ENCODE data around the gene RXRB. TPM values are rescaled to one million over a fixed set of nuclear protein-coding genes. Genes with fewer than 3 reads are reported as not detected.

The RXRB gene
- total RNA-seq, 1 experiment from 2014 or later = 30.4 TPM

DNA sequence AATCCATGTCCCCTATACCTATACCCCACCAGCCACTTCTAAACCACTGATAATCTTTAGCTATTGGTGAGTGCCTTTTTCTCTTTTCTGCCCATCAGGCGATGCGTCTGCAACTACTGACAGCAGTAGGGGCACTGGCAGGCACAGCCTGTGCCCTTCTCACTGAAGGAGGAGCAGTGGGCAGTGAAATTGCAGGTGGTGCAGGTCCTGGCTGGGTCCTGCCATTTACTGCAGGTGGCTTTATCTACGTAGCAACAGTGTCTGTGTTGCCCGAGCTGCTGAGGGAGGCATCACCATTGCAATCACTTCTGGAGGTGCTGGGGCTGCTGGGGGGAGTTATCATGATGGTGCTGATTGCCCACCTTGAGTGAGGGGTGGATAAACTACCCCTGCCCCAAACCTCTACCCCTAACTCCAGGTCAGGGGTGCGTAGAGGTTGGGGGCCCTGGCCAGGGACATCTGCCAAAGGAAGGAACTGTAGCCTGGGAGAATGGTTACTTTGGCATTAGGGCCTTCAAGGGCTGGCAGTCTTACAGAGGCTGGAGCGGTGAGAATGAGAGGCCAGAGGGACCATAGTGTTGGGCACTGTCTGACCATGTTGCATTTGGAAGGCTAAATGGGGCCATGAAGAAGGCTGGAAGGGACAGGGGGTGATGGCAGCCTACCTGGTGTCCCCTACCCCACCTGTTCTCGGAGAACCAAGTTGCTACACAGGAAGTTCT lies 3.1 kb upstream of the RXRB start:
- Mint-ChIP-seq H3K36me3 (ENCODE audit: insufficient read depth, unreplicated experiment) (peaks cover 64% of the 10 kb centered on the region), H3K9me3 (ENCODE audit: unreplicated experiment) (no peaks in the 10 kb centered on the region), H3K4me3 (ENCODE audit: unreplicated experiment) (peak overlapping the region; percentile 90), H3K27ac (ENCODE audit: unreplicated experiment) (no peak overlapping the region), H3K4me1 (ENCODE audit: low read depth, unreplicated experiment) (peaks cover 38% of the 10 kb centered on the region), H3K27me3 (ENCODE audit: insufficient read depth, unreplicated experiment) (no peaks in the 10 kb centered on the region)
- Histone ChIP-seq H3K9me3 (no peaks in the 10 kb centered on the region), H3K36me3 (ENCODE audit: control insufficient read depth, insufficient read depth, low read length) (peaks cover 13% of the 10 kb centered on the region), H3K4me1 (peaks cover 22% of the 10 kb centered on the region), H3K4me3 (ENCODE audit: low read depth, low read length) (no peak overlapping the region), H3K27me3 (replicated peaks; ENCODE audit: control insufficient read depth, insufficient read depth, low read length) (no peaks in the 10 kb centered on the region)
- no TSS peak for BruUV-seq (replicated peaks)
- DNase-seq = no peak
- CTCF ChIA-PET = no interaction called here
- intact Hi-C loops (cut with micrococcal nuclease; ENCODE audit: unreplicated experiment) = no loop called here
- no peak for TF ChIP-seq CTCF (IDR thresholded peaks at IDR 0.05; ENCODE audit: insufficient read depth in 1 of 2, low read depth in 1 of 2, low read length in 1 of 2, severe bottlenecking in 1 of 2, unreplicated experiment in 1 of 2)
- POLR2A ChIA-PET = interaction anchor here (0.7 kb wide), 1 partner anchor 1702 kb away, joined by 3 read pairs; no protein-coding TSS in a partner anchor

DNA sequence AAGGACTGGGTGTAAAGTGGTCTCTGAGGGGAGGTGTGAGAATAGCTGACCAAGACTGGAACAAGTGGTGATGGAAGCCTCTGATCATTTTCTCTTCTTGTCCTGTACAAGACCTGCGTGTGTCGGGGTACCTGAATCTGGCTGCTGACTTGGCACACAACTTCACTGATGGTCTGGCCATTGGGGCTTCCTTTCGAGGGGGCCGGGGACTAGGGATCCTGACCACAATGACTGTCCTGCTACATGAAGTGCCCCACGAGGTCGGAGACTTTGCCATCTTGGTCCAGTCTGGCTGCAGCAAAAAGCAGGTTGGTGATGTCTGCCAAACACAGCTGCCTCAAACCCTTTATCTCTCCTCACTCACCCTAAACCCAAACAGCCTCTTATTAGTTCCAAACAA lies 2.3 kb upstream of the RXRB start:
- no peaks in the 10 kb centered on the region for H3K9me3 Mint-ChIP-seq (ENCODE audit: unreplicated experiment)
- H3K36me3 Mint-ChIP-seq (ENCODE audit: insufficient read depth, unreplicated experiment) = peaks cover 63% of the 10 kb centered on the region
- intact Hi-C loops (cut with micrococcal nuclease; ENCODE audit: unreplicated experiment) = no loop called here
- TF ChIP-seq CTCF (IDR thresholded peaks at IDR 0.05; ENCODE audit: insufficient read depth in 1 of 2, low read depth in 1 of 2, low read length in 1 of 2, severe bottlenecking in 1 of 2, unreplicated experiment in 1 of 2) = no peak
- H3K9me3 ChIP-seq = no peaks in the 10 kb centered on the region
- no peaks in the 10 kb centered on the region for H3K27me3 ChIP-seq (replicated peaks; ENCODE audit: control insufficient read depth, insufficient read depth, low read length)
- CTCF ChIA-PET = no interaction called here
- no peaks in the 10 kb centered on the region for H3K27me3 Mint-ChIP-seq (ENCODE audit: insufficient read depth, unreplicated experiment)
- no peak overlapping the region for H3K4me3 ChIP-seq (ENCODE audit: low read depth, low read length)
- no peak for DNase-seq
- peaks cover 46% of the 10 kb centered on the region for H3K4me1 Mint-ChIP-seq (ENCODE audit: low read depth, unreplicated experiment)
- POLR2A ChIA-PET = no interaction called here
- peaks cover 28% of the 10 kb centered on the region for H3K4me1 ChIP-seq
- H3K27ac Mint-ChIP-seq (ENCODE audit: unreplicated experiment) = no peak overlapping the region
- H3K4me3 Mint-ChIP-seq (ENCODE audit: unreplicated experiment) = peak overlapping the region; percentile 100
- no TSS peak for BruUV-seq (replicated peaks)
- H3K36me3 ChIP-seq (ENCODE audit: control insufficient read depth, insufficient read depth, low read length) = peaks cover 13% of the 10 kb centered on the region

DNA sequence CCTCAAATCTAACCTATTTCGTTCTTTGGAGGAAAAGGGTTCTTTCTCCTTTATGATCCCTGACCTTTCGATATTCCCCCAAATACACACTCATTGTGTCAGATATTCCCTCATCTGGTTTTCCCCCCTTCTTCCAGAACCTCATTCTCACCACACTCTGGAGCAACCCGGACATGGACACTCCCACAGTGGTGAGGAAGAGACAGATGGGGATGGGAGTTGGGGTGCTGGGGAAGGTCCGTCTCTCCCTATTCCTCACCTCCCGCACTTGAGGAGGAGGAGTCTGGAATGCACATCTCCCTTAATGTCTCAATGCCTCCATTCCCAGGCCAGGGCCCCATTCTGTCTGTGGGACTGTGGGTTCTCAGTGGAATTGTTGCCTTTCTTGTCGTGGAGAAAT lies 1.5 kb upstream of the RXRB start:
- Mint-ChIP-seq H3K4me1 (ENCODE audit: low read depth, unreplicated experiment) (peaks cover 54% of the 10 kb centered on the region), H3K27me3 (ENCODE audit: insufficient read depth, unreplicated experiment) (no peaks in the 10 kb centered on the region), H3K4me3 (ENCODE audit: unreplicated experiment) (peak overlapping the region; percentile 100), H3K27ac (ENCODE audit: unreplicated experiment) (peak overlapping the region; percentile 99), H3K36me3 (ENCODE audit: insufficient read depth, unreplicated experiment) (peaks cover 64% of the 10 kb centered on the region), H3K9me3 (ENCODE audit: unreplicated experiment) (no peaks in the 10 kb centered on the region)
- Histone ChIP-seq H3K4me3 (ENCODE audit: low read depth, low read length) (peak overlapping the region; percentile 67), H3K27me3 (replicated peaks; ENCODE audit: control insufficient read depth, insufficient read depth, low read length) (no peaks in the 10 kb centered on the region), H3K4me1 (peaks cover 33% of the 10 kb centered on the region), H3K36me3 (ENCODE audit: control insufficient read depth, insufficient read depth, low read length) (peaks cover 13% of the 10 kb centered on the region), H3K9me3 (no peaks in the 10 kb centered on the region)
- no peak for TF ChIP-seq CTCF (IDR thresholded peaks at IDR 0.05; ENCODE audit: insufficient read depth in 1 of 2, low read depth in 1 of 2, low read length in 1 of 2, severe bottlenecking in 1 of 2, unreplicated experiment in 1 of 2)
- peak in 1 of 2 experiments; percentile 2 for DNase-seq
- POLR2A ChIA-PET = no interaction called here
- intact Hi-C loops (cut with micrococcal nuclease; ENCODE audit: unreplicated experiment) = loop anchor here (2.0 kb wide), 2 partner anchors 189 to 231 kb away; partner anchors contain the start of gene KIFC1
- CTCF ChIA-PET = no interaction called here
- BruUV-seq (replicated peaks) = no TSS peak
